Thyroid gland (tissue), 4 donors: ENCODE results near the gene DNAJC16. TPM values are rescaled to one million over a fixed set of nuclear protein-coding genes. Genes with fewer than 3 reads are reported as not detected.

Experiments
- DNase-seq, 2 donors: peaks; one replicate each; pipeline ENCODE4 v3.0.0-alpha.2; 2019
- H3K27ac ChIP-seq, 3 donors: fragments of 200-600 bp; sonication (generic); 1 replicate in 2 of 3; 2 replicates in 1 of 3; pipeline ENCODE4 v1.5.1; 2016 to 2019; ENCODE audit warnings: mild to moderate bottlenecking in 1 of 3, moderate library complexity in 1 of 3
- H3K27me3 ChIP-seq: fragments of 200-600 bp; sonication (generic); one replicate; pipeline ENCODE4 v1.5.1; 2019
- H3K36me3 ChIP-seq, 2 donors: fragments of 200-600 bp; sonication (generic); one replicate each; pipeline ENCODE4 v1.5.1; 2016 to 2019
- H3K4me1 ChIP-seq, 2 donors: fragments of 200-600 bp; sonication (generic); one replicate each; pipeline ENCODE4 v1.5.1; 2017 to 2019
- H3K4me3 ChIP-seq, 3 donors: fragments of 200-600 bp; sonication (generic); replicated peaks in 1 of 3; 1 replicate in 2 of 3; 2 replicates in 1 of 3; pipeline ENCODE4 v1.5.1; 2016; ENCODE audit warnings: mild to moderate bottlenecking in 1 of 3
- H3K9me3 ChIP-seq: fragments of 200-600 bp; sonication (generic); one replicate; pipeline ENCODE4 v1.5.1; 2017
- POLR2A ChIP-seq, 2 donors: fragments of 450-650 bp; IDR thresholded peaks; one replicate each; pipeline ENCODE4 v1.6.1; 2017; ENCODE audit warnings: antibody characterized with exemption in 2 of 2, mild to moderate bottlenecking in 2 of 2, moderate library complexity in 1 of 2
- WGBS, 2 donors: methylation state at CpG; one replicate each; pipeline ENCODE4 v1.1.5; 2017; 5-methylcytosine and 5-hydroxymethylcytosine counted together
- intact Hi-C: fragments of 100-400 bp; cut with DNase I; formaldehyde crosslinking; loops from one replicate; pipeline ENCODE4 v1.15.1; 2023
- total RNA-seq, 4 donors: library from RNA; depleted of rRNA; stranded (reverse); fragments of >200 nt; gene quantifications; one replicate each; pipeline ENCODE4 v1.2.3, GENCODE V29; 2016
- TF ChIP-seq, protein P1 (sequence below), 6 experiments: fragments of 200-600 bp in 3 of 6; fragments of 450-650 bp in 3 of 6; sonication (generic) in 3 of 6; IDR thresholded peaks; one replicate each; pipeline ENCODE4 v1.5.1; 2016 to 2019; ENCODE audit warnings: antibody characterized with exemption in 6 of 6, mild to moderate bottlenecking in 2 of 6, inconsistent platforms in 1 of 6, moderate library complexity in 1 of 6

The DNAJC16 gene
- total RNA-seq, 4 donors from 2014 or later: 24.3 to 46.8 (median 29.7) TPM

DNA sequence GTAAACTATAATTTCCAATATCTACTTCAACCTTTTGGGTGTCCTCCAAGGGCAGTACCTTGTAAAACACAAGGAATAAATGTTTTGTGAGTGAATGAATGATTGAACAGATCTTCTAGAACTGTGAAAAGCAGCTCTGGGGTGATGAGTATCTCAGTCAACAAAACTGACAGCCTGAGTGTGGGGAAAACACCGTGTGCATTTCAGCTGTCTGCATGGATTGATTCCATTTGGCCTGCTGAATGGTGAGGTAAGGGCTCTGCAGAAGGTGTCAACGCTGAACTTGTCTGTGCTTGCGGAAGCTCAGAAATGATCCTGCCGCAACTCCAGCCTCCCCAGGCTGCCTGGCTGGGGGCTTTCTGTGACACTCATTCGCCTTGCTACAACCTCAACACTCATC, 65.6 kb downstream of the DNAJC16 start:
- intact Hi-C loops: no loop called here
- Histone ChIP-seq H3K27ac (no peak overlapping the region), H3K9me3 (no peaks in the 10 kb centered on the region), H3K4me1 (no peaks in the 10 kb centered on the region), H3K36me3 (no peaks in the 10 kb centered on the region), H3K4me3 (no peak overlapping the region), H3K27me3 (no peaks in the 10 kb centered on the region)
- WGBS, 2 donors: 81 to 85% methylated on average over 5 of the region's 5 CpGs
- TF ChIP-seq POLR2A (IDR thresholded peaks at IDR 0.05): no peak
- TF ChIP-seq, protein P1, sequence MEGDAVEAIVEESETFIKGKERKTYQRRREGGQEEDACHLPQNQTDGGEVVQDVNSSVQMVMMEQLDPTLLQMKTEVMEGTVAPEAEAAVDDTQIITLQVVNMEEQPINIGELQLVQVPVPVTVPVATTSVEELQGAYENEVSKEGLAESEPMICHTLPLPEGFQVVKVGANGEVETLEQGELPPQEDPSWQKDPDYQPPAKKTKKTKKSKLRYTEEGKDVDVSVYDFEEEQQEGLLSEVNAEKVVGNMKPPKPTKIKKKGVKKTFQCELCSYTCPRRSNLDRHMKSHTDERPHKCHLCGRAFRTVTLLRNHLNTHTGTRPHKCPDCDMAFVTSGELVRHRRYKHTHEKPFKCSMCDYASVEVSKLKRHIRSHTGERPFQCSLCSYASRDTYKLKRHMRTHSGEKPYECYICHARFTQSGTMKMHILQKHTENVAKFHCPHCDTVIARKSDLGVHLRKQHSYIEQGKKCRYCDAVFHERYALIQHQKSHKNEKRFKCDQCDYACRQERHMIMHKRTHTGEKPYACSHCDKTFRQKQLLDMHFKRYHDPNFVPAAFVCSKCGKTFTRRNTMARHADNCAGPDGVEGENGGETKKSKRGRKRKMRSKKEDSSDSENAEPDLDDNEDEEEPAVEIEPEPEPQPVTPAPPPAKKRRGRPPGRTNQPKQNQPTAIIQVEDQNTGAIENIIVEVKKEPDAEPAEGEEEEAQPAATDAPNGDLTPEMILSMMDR (IDR thresholded peaks at IDR 0.05): no peak
- DNase-seq: no peak

DNA sequence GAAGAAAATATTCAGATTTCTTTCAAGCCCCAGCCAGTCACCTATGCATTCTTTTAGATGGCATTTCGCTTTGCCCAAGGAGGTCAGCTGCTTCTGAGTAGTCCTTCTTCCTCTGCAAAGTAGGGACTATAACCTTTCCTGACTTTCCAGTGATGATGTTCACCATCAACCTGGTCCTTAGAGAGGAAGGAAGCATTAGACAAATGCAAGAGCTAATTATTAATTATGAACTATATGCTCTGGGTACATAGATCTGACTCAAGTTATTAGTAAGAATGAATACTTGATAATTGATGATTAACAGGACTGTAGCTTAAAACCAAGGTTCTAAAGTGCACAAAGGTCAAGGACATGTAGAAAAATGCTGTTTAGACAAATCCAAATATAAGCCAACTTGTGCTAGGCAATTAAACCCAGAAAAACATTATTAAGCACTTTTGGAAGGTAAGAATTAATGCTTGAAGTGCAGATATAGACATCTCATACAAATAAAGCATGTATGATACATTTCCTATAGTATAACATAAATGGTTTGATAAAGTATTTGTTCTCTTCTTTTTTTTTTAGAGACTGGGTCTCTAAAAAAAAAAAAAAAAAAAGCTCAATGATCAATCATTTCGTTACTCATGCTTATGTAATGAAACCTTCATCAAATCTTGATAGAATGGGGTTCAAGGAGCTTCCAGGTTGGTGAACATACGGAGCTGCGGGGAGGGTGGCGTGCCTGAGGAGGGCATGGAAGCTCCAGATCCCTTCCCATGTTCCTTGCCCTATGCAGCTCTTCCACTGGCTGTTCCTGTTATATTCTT, 69.4 kb downstream of the DNAJC16 start:
- no peak for DNase-seq
- H3K27ac ChIP-seq: no peak overlapping the region
- H3K9me3 ChIP-seq: no peaks in the 10 kb centered on the region
- no peaks in the 10 kb centered on the region for H3K4me1 ChIP-seq
- WGBS, 2 donors: 86% methylated on average over 5 of the region's 5 CpGs
- intact Hi-C loops: loop anchor here (5.0 kb wide), 1 partner anchor 146 kb away; the partner anchor contains the start of gene TMEM82
- H3K27me3 ChIP-seq: no peaks in the 10 kb centered on the region
- H3K4me3 ChIP-seq: no peak overlapping the region
- TF ChIP-seq, protein P1 (IDR thresholded peaks at IDR 0.05): no peak
- TF ChIP-seq POLR2A (IDR thresholded peaks at IDR 0.05): no peak
- H3K36me3 ChIP-seq: no peaks in the 10 kb centered on the region

DNA sequence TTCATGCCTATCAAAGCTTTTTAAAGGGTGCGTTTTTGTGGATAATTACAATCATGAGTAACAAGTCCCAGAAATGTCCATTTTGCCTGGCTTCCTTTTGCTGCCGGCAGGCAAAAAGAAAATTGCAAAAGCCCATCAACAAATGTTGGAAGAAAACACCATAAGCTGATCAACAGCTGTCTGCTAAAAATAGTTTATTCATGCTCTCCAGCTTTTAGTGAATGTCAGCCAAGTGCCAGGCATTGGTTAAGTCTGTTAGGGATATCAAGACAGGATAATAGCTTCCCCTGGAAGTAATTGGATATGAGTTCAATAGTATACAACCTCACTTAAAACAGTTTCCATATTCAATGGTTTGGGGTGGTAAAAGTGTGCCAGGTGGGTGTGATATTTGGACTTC, 71.8 kb downstream of the DNAJC16 start:
- Histone ChIP-seq H3K4me1 (peaks cover 6 to 7% of the 10 kb centered on the region in 2 donors), H3K27me3 (no peaks in the 10 kb centered on the region), H3K9me3 (no peaks in the 10 kb centered on the region), H3K4me3 (no peak overlapping the region), H3K36me3 (no peaks in the 10 kb centered on the region), H3K27ac (no peak overlapping the region)
- TF ChIP-seq POLR2A (IDR thresholded peaks at IDR 0.05): no peak
- TF ChIP-seq, protein P1 (IDR thresholded peaks at IDR 0.05): no peak
- intact Hi-C loops: loop anchor here (5.0 kb wide), 1 partner anchor 144 kb away; the partner anchor contains the start of gene TMEM82
- WGBS, 2 donors: 61 to 77% methylated on average over 2 of the region's 2 CpGs
- DNase-seq: no peak

DNA sequence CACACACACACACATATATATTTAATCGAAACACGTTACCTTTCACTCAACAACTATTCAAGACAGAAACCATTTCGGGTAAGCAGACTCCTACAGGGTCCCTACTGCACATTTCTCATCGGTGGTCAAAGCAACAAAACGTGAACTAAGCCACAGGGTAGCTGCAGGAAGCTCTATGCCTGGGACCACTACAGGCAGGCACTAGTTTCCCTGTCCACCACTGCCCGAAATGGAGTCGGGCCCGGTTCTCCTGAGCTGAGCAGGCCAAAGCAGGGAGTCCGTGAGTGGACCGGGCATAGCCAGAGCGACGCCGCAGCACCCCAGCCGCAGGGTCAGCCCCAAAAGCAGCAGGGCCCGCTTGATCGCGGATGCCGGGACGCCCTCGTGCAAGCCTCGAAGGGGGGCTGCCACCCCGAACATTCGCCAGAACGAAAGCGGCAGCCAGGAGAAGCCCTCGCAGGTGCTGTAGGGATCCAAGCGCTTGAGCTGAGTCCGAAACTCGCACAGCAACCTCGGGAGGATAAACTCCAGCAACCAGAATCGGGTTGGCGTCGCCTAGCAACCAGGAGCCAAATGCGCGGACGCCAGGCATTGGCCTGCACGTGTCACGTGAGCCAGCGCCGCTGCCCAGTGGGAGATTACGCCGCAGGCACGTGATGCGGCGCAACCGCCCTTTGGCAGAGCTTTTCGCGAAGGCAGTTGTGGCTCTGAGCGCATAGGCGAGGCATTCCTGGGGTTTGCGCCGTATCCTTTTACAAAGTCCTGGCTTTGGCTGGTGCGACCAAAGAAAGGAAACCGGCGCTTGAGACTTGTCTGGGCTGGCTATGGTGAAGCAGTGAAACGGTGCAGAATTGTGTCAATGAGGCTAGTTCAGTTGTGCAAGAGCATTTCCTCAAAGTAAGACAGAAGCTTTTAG, 76.7 kb downstream of the DNAJC16 start:
- WGBS, 2 donors: 3% methylated on average over 19 to 27 of the region's 56 CpGs
- DNase-seq: peak; percentile 99
- Histone ChIP-seq H3K4me3 (peak overlapping the region; percentile 10 to 79 (median 24)), H3K27me3 (no peaks in the 10 kb centered on the region), H3K9me3 (no peaks in the 10 kb centered on the region), H3K4me1 (peaks cover 11 to 12% of the 10 kb centered on the region in 2 donors), H3K36me3 (no peaks in the 10 kb centered on the region), H3K27ac (peak overlapping the region; percentile 72 to 88 (median 73))
- TF ChIP-seq POLR2A (IDR thresholded peaks at IDR 0.05): peak; percentile 36 to 89
- TF ChIP-seq, protein P1 (IDR thresholded peaks at IDR 0.05): no peak
- intact Hi-C loops: no loop called here
